Neural progenitor cell (in vitro differentiated cells): ENCODE results near the gene EIPR1. TPM values are rescaled to one million over a fixed set of nuclear protein-coding genes. Genes with fewer than 3 reads are reported as not detected.
"Not testable (repeated sequence)": the region's sequence is repeated elsewhere in the genome, so short reads cannot be mapped to it uniquely, and the experiment has no call there.

Experiments used
- DNase-seq: peaks from one replicate; pipeline ENCODE4 v3.0.0-alpha.2; 2016; ENCODE audit warnings: low spot score
- H2AFZ ChIP-seq: fragments of 200-600 bp; sonication (generic); replicated peaks from 2 replicates; pipeline ENCODE4 v1.6.1; 2016; ENCODE audit warnings: antibody characterized with exemption
- H3F3A ChIP-seq: fragments of 200-600 bp; sonication (generic); 2 replicates; pipeline ENCODE4 v1.6.1; 2016; ENCODE audit warnings: antibody characterized with exemption, low read depth
- H3K27ac ChIP-seq: fragments of 200-600 bp; sonication (generic); 2 replicates; pipeline ENCODE4 v1.5.1; 2016; ENCODE audit warnings: mild to moderate bottlenecking
- H3K27me3 ChIP-seq: fragments of 200-600 bp; sonication (generic); 2 replicates; pipeline ENCODE4 v1.6.1; 2016; ENCODE audit warnings: mild to moderate bottlenecking, moderate library complexity
- H3K36me3 ChIP-seq: fragments of 200-600 bp; sonication (generic); 2 replicates; pipeline ENCODE4 v1.5.1; 2016
- H3K4me1 ChIP-seq: fragments of 200-600 bp; sonication (generic); 2 replicates; pipeline ENCODE4 v1.6.1; 2016; ENCODE audit warnings: mixed run types
- H3K4me2 ChIP-seq: fragments of 200-600 bp; sonication (generic); 2 replicates; pipeline ENCODE4 v1.6.1; 2016
- H3K4me3 ChIP-seq: fragments of 200-600 bp; sonication (generic); 2 replicates; pipeline ENCODE4 v1.5.1; 2016
- H3K79me2 ChIP-seq: fragments of 200-600 bp; sonication (generic); 2 replicates; pipeline ENCODE4 v1.6.1; 2016; ENCODE audit warnings: low read depth
- H3K9ac ChIP-seq: fragments of 200-600 bp; sonication (generic); 2 replicates; pipeline ENCODE4 v1.6.1; 2016
- H3K9me3 ChIP-seq: fragments of 200-600 bp; sonication (generic); 2 replicates; pipeline ENCODE4 v1.5.1; 2016; ENCODE audit warnings: low read depth
- H4K20me1 ChIP-seq: fragments of 200-600 bp; sonication (generic); 2 replicates; pipeline ENCODE4 v1.6.1; 2016; ENCODE audit warnings: low read depth
- H3K27ac Mint-ChIP-seq: 3 replicates; pipeline ENCODE4 v1.8.0; 2021; ENCODE audit warnings: mixed read lengths
- H3K27me3 Mint-ChIP-seq: 2 replicates; pipeline ENCODE4 v1.8.0; 2022; ENCODE audit warnings: low read depth, mild to moderate bottlenecking, inconsistent platforms, moderate library complexity, mixed read lengths; ENCODE audit not compliant: insufficient read depth
- H3K36me3 Mint-ChIP-seq: 3 replicates; pipeline ENCODE4 v1.8.0; 2021; ENCODE audit warnings: mixed read lengths
- H3K4me1 Mint-ChIP-seq: 3 replicates; pipeline ENCODE4 v1.8.0; 2021; ENCODE audit warnings: mixed read lengths
- H3K4me3 Mint-ChIP-seq: 3 replicates; pipeline ENCODE4 v1.8.0; 2021; ENCODE audit warnings: mild to moderate bottlenecking, moderate library complexity, mixed read lengths
- H3K9me3 Mint-ChIP-seq: 3 replicates; pipeline ENCODE4 v1.8.0; 2020; ENCODE audit warnings: mixed read lengths
- CTCF ChIP-seq: fragments of 200-600 bp; sonication (generic); IDR thresholded peaks from 2 replicates; pipeline ENCODE4 v1.5.1; 2017; ENCODE audit warnings: antibody characterized with exemption, mild to moderate bottlenecking
- EZH2 ChIP-seq: fragments of 200-600 bp; sonication (generic); IDR thresholded peaks from 2 replicates; pipeline ENCODE4 v1.6.1; 2017; ENCODE audit warnings: antibody characterized with exemption, mild to moderate bottlenecking, moderate library complexity
- EZH2phosphoT487 ChIP-seq: fragments of 200-600 bp; sonication (generic); IDR thresholded peaks from 2 replicates; pipeline ENCODE4 v1.6.1; 2017; ENCODE audit warnings: antibody characterized with exemption
- total RNA-seq: library from RNA; depleted of rRNA; stranded (reverse); fragments of >200 nt; gene quantifications from 2 replicates; pipeline ENCODE4 v1.2.3, GENCODE V29; 2015; ENCODE audit warnings: low replicate concordance

The EIPR1 gene
- total RNA-seq, 1 donor from 2014 or later: 57.1 TPM

- Mint-ChIP-seq H3K36me3 (peaks cover 7% of the 10 kb centered on the region), H3K9me3 (peaks cover 9% of the 10 kb centered on the region), H3K27me3 (peaks cover 8% of the 10 kb centered on the region), H3K4me3 (no peak overlapping the region), H3K27ac (no peak overlapping the region), H3K4me1 (peaks cover 51% of the 10 kb centered on the region)
- no peak overlapping the region for H3K4me2 ChIP-seq
- no peaks in the 10 kb centered on the region for H3K9me3 ChIP-seq
- H3K27ac ChIP-seq: no peak overlapping the region
- peaks cover 3% of the 10 kb centered on the region for H3K79me2 ChIP-seq
- no peak overlapping the region for H3K9ac ChIP-seq
- H3F3A ChIP-seq: peaks cover 3% of the 10 kb centered on the region
- H3K4me1 ChIP-seq: no peaks in the 10 kb centered on the region
- H4K20me1 ChIP-seq: peaks cover 46% of the 10 kb centered on the region
- H2AFZ ChIP-seq: no peak overlapping the region
- no peak overlapping the region for H3K4me3 ChIP-seq
- no peaks in the 10 kb centered on the region for H3K27me3 ChIP-seq
- DNase-seq: no peak
- TF ChIP-seq EZH2 (no peak), CTCF (no peak), EZH2phosphoT487 (no peak)
- H3K36me3 ChIP-seq: no peaks in the 10 kb centered on the region
Measured at GRCh38 chr2:3284657-3285630, 92.7 kb downstream of the EIPR1 start.

GRCh38 chr2:3283876-3284656 lies 93.6 kb downstream of the EIPR1 start:
- not testable (repeated sequence) for H3K27ac Mint-ChIP-seq, H3K27ac ChIP-seq, H3K9me3 Mint-ChIP-seq, H3K4me3 Mint-ChIP-seq, H3K79me2 ChIP-seq, H3K9me3 ChIP-seq, H3K27me3 Mint-ChIP-seq, H3K4me1 ChIP-seq, H3F3A ChIP-seq, H3K36me3 Mint-ChIP-seq, H3K36me3 ChIP-seq, H3K9ac ChIP-seq, H3K4me2 ChIP-seq, DNase-seq, H3K27me3 ChIP-seq, H2AFZ ChIP-seq, H3K4me3 ChIP-seq
- H3K4me1 Mint-ChIP-seq: peaks cover 42% of the 10 kb centered on the region
- H4K20me1 ChIP-seq: peaks cover 43% of the 10 kb centered on the region

- peak overlapping the region; percentile 37 for H3K27ac Mint-ChIP-seq
- no peak overlapping the region for H3K4me3 ChIP-seq
- DNase-seq: no peak
Measured at GRCh38 chr2:3283206-3283605, 94.4 kb downstream of the EIPR1 start.

More at GRCh38 chr2:3283206-3283605, 94.4 kb downstream of the EIPR1 start:
- Mint-ChIP-seq H3K36me3 (peaks cover 10% of the 10 kb centered on the region), H3K27me3 (peaks cover 8% of the 10 kb centered on the region), H3K4me1 (peaks cover 36% of the 10 kb centered on the region), H3K9me3 (peaks cover 9% of the 10 kb centered on the region), H3K4me3 (no peak overlapping the region)
- H3F3A ChIP-seq: peaks cover 3% of the 10 kb centered on the region
- H3K4me1 ChIP-seq: no peaks in the 10 kb centered on the region
- no peaks in the 10 kb centered on the region for H3K27me3 ChIP-seq
- no peak overlapping the region for H3K4me2 ChIP-seq
- H2AFZ ChIP-seq: no peak overlapping the region
- H3K9ac ChIP-seq: no peak overlapping the region
- H4K20me1 ChIP-seq: peaks cover 46% of the 10 kb centered on the region
- no peaks in the 10 kb centered on the region for H3K79me2 ChIP-seq
- H3K9me3 ChIP-seq: no peaks in the 10 kb centered on the region
- no peak for TF ChIP-seq EZH2
- TF ChIP-seq EZH2phosphoT487: no peak
- no peak for TF ChIP-seq CTCF
- no peak overlapping the region for H3K27ac ChIP-seq
- no peaks in the 10 kb centered on the region for H3K36me3 ChIP-seq
